Measurements from ENCODE around the gene EGFLAM.

DNA sequence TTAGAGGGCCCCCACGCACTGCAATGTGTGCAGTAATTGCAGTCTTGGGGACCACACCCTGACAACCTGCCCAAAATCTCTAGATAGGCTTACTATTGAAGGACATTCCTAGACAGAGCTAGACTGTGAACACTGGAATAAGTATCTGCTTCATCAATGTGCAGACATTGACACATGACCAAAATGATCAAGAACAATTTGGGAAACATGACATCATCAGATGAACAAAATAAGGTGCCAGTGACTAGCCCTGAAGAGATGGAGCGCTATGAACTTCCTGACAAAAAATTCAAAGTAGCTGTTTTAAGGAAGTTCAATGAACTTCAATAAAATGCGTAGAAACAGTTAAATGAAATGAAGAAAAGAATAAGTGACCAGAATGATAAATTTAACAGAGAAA lies 15.3 kb downstream of the EGFLAM start:
- TF ChIP-seq, protein P1, sequence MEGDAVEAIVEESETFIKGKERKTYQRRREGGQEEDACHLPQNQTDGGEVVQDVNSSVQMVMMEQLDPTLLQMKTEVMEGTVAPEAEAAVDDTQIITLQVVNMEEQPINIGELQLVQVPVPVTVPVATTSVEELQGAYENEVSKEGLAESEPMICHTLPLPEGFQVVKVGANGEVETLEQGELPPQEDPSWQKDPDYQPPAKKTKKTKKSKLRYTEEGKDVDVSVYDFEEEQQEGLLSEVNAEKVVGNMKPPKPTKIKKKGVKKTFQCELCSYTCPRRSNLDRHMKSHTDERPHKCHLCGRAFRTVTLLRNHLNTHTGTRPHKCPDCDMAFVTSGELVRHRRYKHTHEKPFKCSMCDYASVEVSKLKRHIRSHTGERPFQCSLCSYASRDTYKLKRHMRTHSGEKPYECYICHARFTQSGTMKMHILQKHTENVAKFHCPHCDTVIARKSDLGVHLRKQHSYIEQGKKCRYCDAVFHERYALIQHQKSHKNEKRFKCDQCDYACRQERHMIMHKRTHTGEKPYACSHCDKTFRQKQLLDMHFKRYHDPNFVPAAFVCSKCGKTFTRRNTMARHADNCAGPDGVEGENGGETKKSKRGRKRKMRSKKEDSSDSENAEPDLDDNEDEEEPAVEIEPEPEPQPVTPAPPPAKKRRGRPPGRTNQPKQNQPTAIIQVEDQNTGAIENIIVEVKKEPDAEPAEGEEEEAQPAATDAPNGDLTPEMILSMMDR (IDR thresholded peaks at IDR 0.05), result no peak
- no peak for TF ChIP-seq POLR2A (IDR thresholded peaks at IDR 0.05)

All from testis (tissue), 2 donors.